Measurements from ENCODE around the gene FGG.

DNA sequence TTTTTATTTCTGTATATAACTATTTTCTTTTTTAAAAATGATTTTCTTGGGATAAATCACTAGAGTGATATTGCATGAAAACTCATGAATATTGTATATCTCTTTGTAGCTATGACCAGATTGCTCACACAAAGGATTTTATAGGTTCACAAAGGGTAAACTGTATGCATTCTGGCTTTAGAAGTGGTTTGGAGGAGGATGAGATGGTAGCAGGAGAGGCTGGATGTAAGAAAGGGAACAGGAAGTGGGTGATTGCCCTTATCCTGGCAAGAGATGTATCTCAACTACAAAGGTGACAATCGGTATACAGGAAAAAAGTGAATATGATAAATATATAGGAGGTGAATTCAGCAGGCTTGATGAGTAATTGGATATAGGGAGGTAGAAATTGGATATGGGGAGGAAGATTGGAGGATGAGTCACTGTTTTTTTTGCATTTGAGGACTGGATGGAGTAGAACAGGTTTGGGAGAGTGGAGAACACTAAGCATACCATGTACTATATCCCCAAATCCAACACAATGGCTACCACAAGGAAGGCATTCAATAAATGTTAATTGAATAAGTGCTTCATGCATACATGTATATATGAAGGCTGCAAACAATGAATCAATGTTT lies 9.9 kb downstream of the FGG start:
- no peak for TF ChIP-seq NCOA1 (CRISPR knock-in tag; IDR thresholded peaks at IDR 0.05)
- TF ChIP-seq, protein P1, sequence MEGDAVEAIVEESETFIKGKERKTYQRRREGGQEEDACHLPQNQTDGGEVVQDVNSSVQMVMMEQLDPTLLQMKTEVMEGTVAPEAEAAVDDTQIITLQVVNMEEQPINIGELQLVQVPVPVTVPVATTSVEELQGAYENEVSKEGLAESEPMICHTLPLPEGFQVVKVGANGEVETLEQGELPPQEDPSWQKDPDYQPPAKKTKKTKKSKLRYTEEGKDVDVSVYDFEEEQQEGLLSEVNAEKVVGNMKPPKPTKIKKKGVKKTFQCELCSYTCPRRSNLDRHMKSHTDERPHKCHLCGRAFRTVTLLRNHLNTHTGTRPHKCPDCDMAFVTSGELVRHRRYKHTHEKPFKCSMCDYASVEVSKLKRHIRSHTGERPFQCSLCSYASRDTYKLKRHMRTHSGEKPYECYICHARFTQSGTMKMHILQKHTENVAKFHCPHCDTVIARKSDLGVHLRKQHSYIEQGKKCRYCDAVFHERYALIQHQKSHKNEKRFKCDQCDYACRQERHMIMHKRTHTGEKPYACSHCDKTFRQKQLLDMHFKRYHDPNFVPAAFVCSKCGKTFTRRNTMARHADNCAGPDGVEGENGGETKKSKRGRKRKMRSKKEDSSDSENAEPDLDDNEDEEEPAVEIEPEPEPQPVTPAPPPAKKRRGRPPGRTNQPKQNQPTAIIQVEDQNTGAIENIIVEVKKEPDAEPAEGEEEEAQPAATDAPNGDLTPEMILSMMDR (CRISPR knock-in tag; IDR thresholded peaks at IDR 0.05) = no peak
- TF ChIP-seq EZH2 (conservative IDR thresholded peaks at IDR 0.05; ENCODE audit: low read depth, low read length) = no peak
- TF ChIP-seq, protein P2, sequence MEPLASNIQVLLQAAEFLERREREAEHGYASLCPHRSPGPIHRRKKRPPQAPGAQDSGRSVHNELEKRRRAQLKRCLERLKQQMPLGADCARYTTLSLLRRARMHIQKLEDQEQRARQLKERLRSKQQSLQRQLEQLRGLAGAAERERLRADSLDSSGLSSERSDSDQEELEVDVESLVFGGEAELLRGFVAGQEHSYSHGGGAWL (CRISPR knock-in tag; IDR thresholded peaks at IDR 0.05) = no peak

Data from HepG2 (cell line).